ENCODE results near the gene SLC24A3. TPM values are rescaled to one million over a fixed set of nuclear protein-coding genes. Genes with fewer than 3 reads are reported as not detected.

SLC24A3 gene
- total RNA-seq, 4 donors from 2014 or later = 4.2 to 6.4 (median 5.6) TPM

GRCh38 chr20:19544684-19545083 lies 332.2 kb downstream of the SLC24A3 start:
- no peaks in the 10 kb centered on the region for H3K9me3 ChIP-seq
- TF ChIP-seq EP300 (IDR thresholded peaks at IDR 0.05) (no peak), POLR2A (IDR thresholded peaks at IDR 0.05) (no peak), CTCF (IDR thresholded peaks at IDR 0.05) (no peak), POLR2AphosphoS5 (IDR thresholded peaks at IDR 0.05) (no peak)
- H3K36me3 ChIP-seq = no peaks in the 10 kb centered on the region
- 88% methylated on average over 7 of the region's 7 CpGs for WGBS
- no peak overlapping the region for H3K27ac ChIP-seq
- H3K4me3 ChIP-seq = no peak overlapping the region
- H3K27me3 ChIP-seq = no peaks in the 10 kb centered on the region
- DNase-seq (ENCODE audit: low spot score in 2 of 2) = no peak
- no peaks in the 10 kb centered on the region for H3K4me1 ChIP-seq

- WGBS = 91% methylated on average over 2 of the region's 2 CpGs
- no peak overlapping the region for H3K27ac ChIP-seq
- no peak for DNase-seq (ENCODE audit: low spot score in 2 of 2)
- H3K9me3 ChIP-seq = no peaks in the 10 kb centered on the region
- H3K27me3 ChIP-seq = no peaks in the 10 kb centered on the region
- H3K4me3 ChIP-seq = no peak overlapping the region
- H3K4me1 ChIP-seq = peaks cover 4% of the 10 kb centered on the region
- H3K36me3 ChIP-seq = no peaks in the 10 kb centered on the region
- TF ChIP-seq POLR2A (IDR thresholded peaks at IDR 0.05) = no peak
- no peak for TF ChIP-seq POLR2AphosphoS5 (IDR thresholded peaks at IDR 0.05)
- no peak for TF ChIP-seq CTCF (IDR thresholded peaks at IDR 0.05)
- TF ChIP-seq EP300 (IDR thresholded peaks at IDR 0.05) = no peak
These were observed 334.2 kb downstream of the SLC24A3 start for GRCh38 chr20:19546648-19547047.

GRCh38 chr20:19547547-19547946 lies 335.1 kb downstream of the SLC24A3 start:
- Histone ChIP-seq H3K4me3 (no peak overlapping the region), H3K36me3 (no peaks in the 10 kb centered on the region), H3K4me1 (peaks cover 13% of the 10 kb centered on the region), H3K27me3 (no peaks in the 10 kb centered on the region), H3K9me3 (no peaks in the 10 kb centered on the region), H3K27ac (no peak overlapping the region)
- DNase-seq (ENCODE audit: low spot score in 2 of 2) = no peak
- 68% methylated on average over 4 of the region's 4 CpGs for WGBS
- TF ChIP-seq EP300 (IDR thresholded peaks at IDR 0.05) (no peak), CTCF (IDR thresholded peaks at IDR 0.05) (no peak), POLR2A (IDR thresholded peaks at IDR 0.05) (no peak), POLR2AphosphoS5 (IDR thresholded peaks at IDR 0.05) (no peak)

DNA sequence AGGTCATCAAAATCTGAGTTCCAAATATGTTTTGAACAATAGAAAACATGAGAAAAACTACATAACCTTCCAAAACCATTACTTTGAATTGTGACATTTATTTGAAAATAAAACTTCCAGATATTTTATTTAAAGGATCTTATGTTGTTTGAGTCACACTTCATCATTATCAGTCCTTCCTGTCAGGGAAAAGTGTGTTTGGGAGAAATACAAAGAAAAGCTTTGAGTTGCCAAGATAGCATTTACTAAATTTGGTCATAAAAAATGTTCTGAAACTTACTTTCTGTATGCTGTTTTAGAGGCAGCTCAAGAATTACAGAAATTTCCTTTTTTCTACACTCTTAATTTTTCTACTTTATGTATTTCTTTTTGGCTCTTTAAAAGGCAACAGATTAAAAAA lies 337.5 kb downstream of the SLC24A3 start:
- no peak for TF ChIP-seq POLR2A (IDR thresholded peaks at IDR 0.05)
- TF ChIP-seq POLR2AphosphoS5 (IDR thresholded peaks at IDR 0.05) = no peak
- no peak for DNase-seq (ENCODE audit: low spot score in 2 of 2)
- H3K27me3 ChIP-seq = no peaks in the 10 kb centered on the region

GRCh38 chr20:19552221-19553180 lies 340.1 kb downstream of the SLC24A3 start:
- H3K27ac ChIP-seq = no peak overlapping the region
- DNase-seq (ENCODE audit: low spot score in 2 of 2) = no peak
- no peaks in the 10 kb centered on the region for H3K27me3 ChIP-seq
- no peak for TF ChIP-seq POLR2AphosphoS5 (IDR thresholded peaks at IDR 0.05)
- no peak for TF ChIP-seq EP300 (IDR thresholded peaks at IDR 0.05)
- no peak for TF ChIP-seq CTCF (IDR thresholded peaks at IDR 0.05)
- TF ChIP-seq POLR2A (IDR thresholded peaks at IDR 0.05) = no peak
- H3K9me3 ChIP-seq = no peaks in the 10 kb centered on the region
- WGBS = 56% methylated on average over 9 of the region's 9 CpGs
- no peaks in the 10 kb centered on the region for H3K36me3 ChIP-seq
- H3K4me1 ChIP-seq = peaks cover 16% of the 10 kb centered on the region
- H3K4me3 ChIP-seq = no peak overlapping the region

More for the DNA sequence above, 337.5 kb downstream of the SLC24A3 start:
- Histone ChIP-seq H3K4me1 (peaks cover 16% of the 10 kb centered on the region), H3K36me3 (no peaks in the 10 kb centered on the region), H3K4me3 (no peak overlapping the region), H3K9me3 (no peaks in the 10 kb centered on the region), H3K27ac (no peak overlapping the region)

All from suprapubic skin (tissue), 4 donors.